Measurements from ENCODE around the gene TTC6. TPM values are rescaled to one million over a fixed set of nuclear protein-coding genes. Genes with fewer than 3 reads are reported as not detected.
A peak's percentile ranks its signal among the peaks of the same experiment; 100 is the strongest.

TTC6 gene
- polyA plus RNA-seq (not detected in 3 replicates), polyA minus RNA-seq (not detected in 3 replicates)
- not detected for polyA plus RNA-seq (2011; ENCODE audit: low read depth)
- polyA plus RNA-seq (2011; cell fraction: cytosol; rRNA removed), result not detected in 2 replicates
- 0.01 and 0.32 TPM in 2 replicates for polyA plus RNA-seq (2011; cell fraction: nucleus; rRNA removed)
- polyA plus RNA-seq (2012; ENCODE audit: low replicate concordance), result not detected in 2 replicates
- polyA minus RNA-seq (2011; cell fraction: cytosol; rRNA and poly(A)+ RNA removed), result not detected
- polyA minus RNA-seq (2011; cell fraction: nucleus; rRNA and poly(A)+ RNA removed), result not detected in 2 replicates

- dilution Hi-C loops (cut with MboI; ENCODE audit: extremely low pct_ligation_motif_present, low sequenced_read_pairs), result no loop called here
- Histone ChIP-seq H3K79me2 (ENCODE audit: control insufficient read depth, insufficient read depth, low read length) (no peaks in the 10 kb centered on the region), H3K27me3 (ENCODE audit: control insufficient read depth, extremely low read depth, insufficient read depth, low read length) (peaks cover 73% of the 10 kb centered on the region), H3K27ac (ENCODE audit: control insufficient read depth, insufficient read depth, low read length) (peak within 1 kb of the TSS; percentile 22), H3K4me2 (ENCODE audit: control insufficient read depth, extremely low read depth, insufficient read depth, low read depth, low read length) (peak within 1 kb of the TSS; percentile 91), H3K9ac (ENCODE audit: control insufficient read depth, extremely low read depth, insufficient read depth, low read length) (peak within 1 kb of the TSS; percentile 83), H3K4me1 (ENCODE audit: control insufficient read depth, extremely low read depth, insufficient read depth, low read length) (peaks cover 12% of the 10 kb centered on the region), H3K9me1 (ENCODE audit: control insufficient read depth, extremely low read depth, insufficient read depth, low read length) (no peaks in the 10 kb centered on the region), H3K9me3 (ENCODE audit: control insufficient read depth, low read depth, low read length) (no peaks in the 10 kb centered on the region), H3K36me3 (ENCODE audit: control insufficient read depth in 2 of 2, extremely low read depth in 1 of 2, insufficient read depth in 2 of 2, low read length in 2 of 2) (no peaks in the 10 kb centered on the region), H2AFZ (ENCODE audit: control insufficient read depth, low read length) (peak within 1 kb of the TSS; percentile 70), H4K20me1 (ENCODE audit: control insufficient read depth, extremely low read depth, insufficient read depth, low read length) (no peaks in the 10 kb centered on the region), H3K4me3 (ENCODE audit: control insufficient read depth in 2 of 3, extremely low read depth in 1 of 3, insufficient read depth in 2 of 3, low read depth in 1 of 3, low read length in 3 of 3) (peak within 1 kb of the TSS; percentile 37 to 75 (median 74))
- no peak for DNase-seq (ENCODE audit: low read depth, low spot score)
- TF ChIP-seq EZH2 (IDR thresholded peaks at IDR 0.05; ENCODE audit: low read length), result no peak
- TF ChIP-seq CTCF (optimal IDR thresholded peaks at IDR 0.05 in 1 of 3, IDR thresholded peaks at IDR 0.05 in 1 of 3, conservative IDR thresholded peaks at IDR 0.05 in 1 of 3; ENCODE audit: extremely low read depth in 1 of 3, insufficient read depth in 2 of 3, low read length in 3 of 3), result no peak
- FAIRE-seq, result no peak
Observed at GRCh38 chr14:37594971-37595808, at the start of gene TTC6, which contains the start of gene FOXA1. TSS of gene TTC6 (plus strand) at chr14:37595629. CDS start at chr14:37622065, 26,436 bp downstream. TSS of gene FOXA1 (minus strand) at chr14:37595249. CDS start at chr14:37594972, 277 bp downstream.

GRCh38 chr14:37546621-37547447, 48.6 kb upstream of the TTC6 start:
- no peak overlapping the region for H3K4me3 ChIP-seq (ENCODE audit: control insufficient read depth in 2 of 3, extremely low read depth in 1 of 3, insufficient read depth in 2 of 3, low read depth in 1 of 3, low read length in 3 of 3)
- H3K79me2 ChIP-seq (ENCODE audit: control insufficient read depth, insufficient read depth, low read length), result no peaks in the 10 kb centered on the region
- no peaks in the 10 kb centered on the region for H3K36me3 ChIP-seq (ENCODE audit: control insufficient read depth in 2 of 2, extremely low read depth in 1 of 2, insufficient read depth in 2 of 2, low read length in 2 of 2)
- FAIRE-seq (no peak), DNase-seq (ENCODE audit: low read depth, low spot score) (no peak)
- dilution Hi-C loops (cut with MboI; ENCODE audit: extremely low pct_ligation_motif_present, low sequenced_read_pairs), result no loop called here
- no peak overlapping the region for H3K9ac ChIP-seq (ENCODE audit: control insufficient read depth, extremely low read depth, insufficient read depth, low read length)
- H2AFZ ChIP-seq (ENCODE audit: control insufficient read depth, low read length), result no peak overlapping the region
- no peaks in the 10 kb centered on the region for H3K27me3 ChIP-seq (ENCODE audit: control insufficient read depth, extremely low read depth, insufficient read depth, low read length)
- H3K27ac ChIP-seq (ENCODE audit: control insufficient read depth, insufficient read depth, low read length), result no peak overlapping the region
- no peaks in the 10 kb centered on the region for H3K4me1 ChIP-seq (ENCODE audit: control insufficient read depth, extremely low read depth, insufficient read depth, low read length)
- H3K9me3 ChIP-seq (ENCODE audit: control insufficient read depth, low read depth, low read length), result no peaks in the 10 kb centered on the region
- no peaks in the 10 kb centered on the region for H4K20me1 ChIP-seq (ENCODE audit: control insufficient read depth, extremely low read depth, insufficient read depth, low read length)
- no peaks in the 10 kb centered on the region for H3K9me1 ChIP-seq (ENCODE audit: control insufficient read depth, extremely low read depth, insufficient read depth, low read length)
- TF ChIP-seq CTCF (optimal IDR thresholded peaks at IDR 0.05 in 1 of 3, IDR thresholded peaks at IDR 0.05 in 1 of 3, conservative IDR thresholded peaks at IDR 0.05 in 1 of 3; ENCODE audit: extremely low read depth in 1 of 3, insufficient read depth in 2 of 3, low read length in 3 of 3) (no peak), EZH2 (IDR thresholded peaks at IDR 0.05; ENCODE audit: low read length) (no peak)
- H3K4me2 ChIP-seq (ENCODE audit: control insufficient read depth, extremely low read depth, insufficient read depth, low read depth, low read length), result no peak overlapping the region

Measured in keratinocyte (primary cell).